SK-N-MC (cell line): ENCODE results near the gene PTPRN2.
A peak's percentile ranks its signal among the peaks of the same experiment; 100 is the strongest.
"Not testable (repeated sequence)": the region's sequence is repeated elsewhere in the genome, so short reads cannot be mapped to it uniquely, and the experiment has no call there.

ENCODE experiments used
- DNase-seq: peaks from one replicate; pipeline ENCODE4 v3.0.0-alpha.2; 2011; ENCODE audit warnings: low read depth, low spot score
- H3K27ac ChIP-seq: fragments of 200-600 bp; sonication (generic); 2 replicates; pipeline ENCODE4 v1.5.1; 2016; ENCODE audit warnings: mixed run types
- H3K36me3 ChIP-seq: fragments of 200-600 bp; sonication (generic); 2 replicates; pipeline ENCODE4 v1.6.1; 2017; ENCODE audit warnings: antibody characterized with exemption, low read length, mixed read lengths; ENCODE audit not compliant: insufficient read depth
- H3K4me3 ChIP-seq: fragments of 200-600 bp; sonication (generic); 2 replicates; pipeline ENCODE4 v1.5.1; 2016
- H3K9ac ChIP-seq: fragments of 200-600 bp; sonication (generic); 2 replicates; pipeline ENCODE4 v1.8.0; 2017; ENCODE audit warnings: mixed run types, mixed read lengths; ENCODE audit not compliant: insufficient read length
- H3K9me3 ChIP-seq: fragments of 200-600 bp; sonication (generic); 2 replicates; pipeline ENCODE4 v1.6.1; 2017; ENCODE audit warnings: low read depth, mild to moderate bottlenecking, antibody characterized with exemption, low read length, moderate library complexity, mixed read lengths
- EZH2 ChIP-seq: fragments of 200-600 bp; sonication (generic); IDR thresholded peaks from one replicate; pipeline ENCODE4 v1.6.1; 2017; ENCODE audit warnings: antibody characterized with exemption
- FOXP2 ChIP-seq: optimal IDR thresholded peaks from 2 replicates; pipeline ENCODE3; 2011; ENCODE audit warnings: mild to moderate bottlenecking, moderate library complexity; ENCODE audit not compliant: insufficient read depth; ENCODE audit errors: extremely low read length, control extremely low read depth
- POLR2AphosphoS5 ChIP-seq: IDR thresholded peaks from 2 replicates; pipeline ENCODE4 v1.6.1; 2012; ENCODE audit warnings: mild to moderate bottlenecking, low read depth, low read length, borderline replicate concordance

The PTPRN2 gene

DNA sequence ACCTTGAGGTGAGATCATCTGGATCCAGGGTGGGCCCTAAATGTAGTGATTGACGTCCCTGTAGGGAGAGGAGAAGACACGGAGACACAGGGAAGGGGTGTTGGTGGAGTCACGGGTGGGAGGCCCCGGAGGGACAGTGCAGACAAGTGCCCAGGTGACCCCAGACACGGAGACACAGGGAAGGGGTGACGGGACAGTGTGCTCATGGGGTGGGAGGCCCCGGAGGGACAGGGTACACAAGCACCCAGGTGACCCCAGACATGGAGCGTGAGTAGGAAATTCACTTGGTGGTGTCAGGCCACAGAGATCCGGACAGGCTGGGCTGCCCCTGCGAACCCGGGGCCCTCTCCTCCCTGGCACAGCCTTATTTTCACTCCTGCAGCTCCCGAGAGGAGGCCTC, 176.9 kb downstream of the PTPRN2 start:
- Histone ChIP-seq H3K36me3 (no peaks in the 10 kb centered on the region), H3K4me3 (no peak overlapping the region), H3K9me3 (no peaks in the 10 kb centered on the region), H3K9ac (no peak overlapping the region), H3K27ac (no peak overlapping the region)
- DNase-seq: no peak
- no peak for TF ChIP-seq POLR2AphosphoS5
- TF ChIP-seq EZH2: no peak
- no peak for TF ChIP-seq FOXP2

DNA sequence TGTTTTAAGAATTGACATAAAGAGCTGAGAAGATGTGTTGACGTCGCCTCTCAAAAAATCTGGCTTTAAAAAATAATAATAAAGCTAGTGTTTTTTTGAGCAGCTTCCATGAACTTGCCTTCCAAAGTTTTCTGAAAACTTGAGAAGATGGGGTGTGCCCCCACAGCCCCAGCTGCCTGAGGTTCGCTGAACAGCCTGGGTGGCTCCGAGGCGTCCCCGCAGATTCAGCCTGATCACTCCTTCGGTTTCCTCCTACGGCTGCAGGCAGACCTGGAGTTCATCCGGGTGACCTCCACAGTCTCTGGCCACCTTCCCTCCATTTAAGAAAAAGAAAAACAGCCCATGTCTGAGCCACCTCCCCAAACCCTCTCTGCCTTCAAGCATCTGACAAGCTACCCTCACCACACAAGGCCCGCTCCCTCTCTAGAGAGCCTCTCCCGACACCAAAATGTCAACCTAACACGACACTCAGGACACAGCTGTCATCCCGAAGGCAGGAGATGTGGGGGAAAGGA, 177.8 kb downstream of the PTPRN2 start:
- TF ChIP-seq POLR2AphosphoS5: no peak
- TF ChIP-seq FOXP2: no peak
- TF ChIP-seq EZH2: no peak
- Histone ChIP-seq H3K36me3 (no peaks in the 10 kb centered on the region), H3K9me3 (no peaks in the 10 kb centered on the region), H3K27ac (no peak overlapping the region), H3K4me3 (no peak overlapping the region), H3K9ac (no peak overlapping the region)
- DNase-seq: no peak

DNA sequence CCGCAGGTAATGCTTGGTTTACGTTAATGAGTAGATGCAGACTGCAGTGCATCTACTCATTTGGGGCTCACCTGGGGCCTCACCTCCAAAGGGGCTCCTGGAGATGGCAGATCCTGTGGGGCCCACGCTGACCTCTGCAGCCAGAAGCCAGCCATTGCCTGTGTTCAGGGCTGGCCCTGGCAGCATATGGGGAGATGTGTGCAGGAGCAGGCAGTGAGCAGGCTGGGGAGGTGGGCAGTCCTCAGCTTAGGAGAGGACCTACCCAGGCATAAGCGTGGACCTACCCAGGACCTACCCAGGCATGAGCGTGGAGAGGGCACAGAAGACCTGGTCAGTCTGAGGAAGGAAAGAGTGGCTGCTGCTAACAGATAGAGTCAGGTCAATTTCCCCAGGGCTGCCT, 178.5 kb downstream of the PTPRN2 start:
- Histone ChIP-seq H3K9me3 (no peaks in the 10 kb centered on the region), H3K36me3 (no peaks in the 10 kb centered on the region), H3K27ac (no peak overlapping the region), H3K9ac (no peak overlapping the region), H3K4me3 (no peak overlapping the region)
- TF ChIP-seq POLR2AphosphoS5 (no peak), FOXP2 (no peak), EZH2 (no peak)
- no peak for DNase-seq

DNA sequence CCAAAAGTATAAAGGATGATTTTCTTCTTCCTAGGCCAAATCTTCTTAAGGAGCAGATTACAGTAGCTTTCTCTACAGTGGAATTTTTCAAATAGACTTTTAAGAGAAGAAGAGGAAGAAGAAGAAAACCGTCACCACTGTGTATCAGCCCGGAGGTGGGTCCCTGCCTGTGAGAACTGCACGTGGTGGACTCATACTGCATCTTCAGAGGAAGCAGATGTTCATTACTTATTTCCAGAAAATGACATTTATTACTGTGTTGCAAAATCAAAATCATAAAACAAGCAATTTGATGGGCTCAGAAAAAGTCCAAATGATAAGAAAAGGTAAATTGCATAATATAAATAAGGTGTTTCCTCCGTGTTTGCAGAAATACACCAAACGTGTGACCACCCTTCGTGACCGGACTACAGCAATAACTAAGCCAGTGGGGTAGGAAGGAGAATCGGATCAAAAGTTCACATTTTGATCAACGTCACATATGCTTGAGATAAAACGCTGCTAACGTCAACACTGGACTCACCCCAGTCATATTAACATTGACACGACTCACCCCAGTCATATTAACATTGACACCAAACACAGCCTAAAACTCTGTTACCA, 179.2 kb downstream of the PTPRN2 start:
- Histone ChIP-seq H3K36me3 (no peaks in the 10 kb centered on the region), H3K9me3 (no peaks in the 10 kb centered on the region), H3K9ac (no peak overlapping the region), H3K4me3 (no peak overlapping the region), H3K27ac (no peak overlapping the region)
- TF ChIP-seq POLR2AphosphoS5 (no peak), FOXP2 (no peak), EZH2 (no peak)
- no peak for DNase-seq

DNA sequence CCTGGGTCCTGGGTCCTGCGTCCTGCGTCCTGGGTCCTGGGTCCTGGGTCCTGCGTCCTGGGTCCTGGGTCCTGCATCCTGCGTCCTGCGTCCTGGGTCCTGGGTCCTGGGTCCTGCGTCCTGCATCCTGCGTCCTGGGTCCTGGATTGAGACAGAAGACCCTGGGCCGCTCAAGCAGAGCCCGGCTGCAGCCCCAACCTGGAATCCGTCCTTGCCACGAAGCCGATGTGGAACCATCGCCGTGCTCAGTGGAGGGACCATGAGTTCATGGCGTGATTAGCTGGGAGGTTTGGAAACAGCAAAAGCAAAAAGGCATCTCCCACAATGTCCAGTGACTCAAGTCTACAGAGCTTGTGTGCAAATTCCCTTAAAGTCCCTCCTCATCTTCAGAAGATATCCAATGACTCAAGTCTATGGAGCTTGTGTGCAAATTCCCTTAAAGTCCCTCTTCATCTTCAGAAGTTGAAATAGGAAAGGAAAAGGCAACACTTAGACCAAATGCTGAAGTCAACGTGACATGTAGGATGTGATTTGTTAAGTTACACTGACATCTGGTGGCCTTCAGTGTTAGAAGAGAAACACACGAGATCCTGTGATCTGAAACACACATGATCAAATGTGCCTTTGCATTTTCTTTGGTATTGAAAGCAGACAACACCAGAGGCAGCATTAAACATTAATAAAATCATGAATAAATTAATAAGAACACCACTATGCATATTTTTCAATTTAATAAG, 179.9 kb downstream of the PTPRN2 start:
- H3K9ac ChIP-seq: no peak overlapping the region
- H3K27ac ChIP-seq: no peak overlapping the region
- DNase-seq: peak; percentile 30
- no peak overlapping the region for H3K4me3 ChIP-seq
- no peaks in the 10 kb centered on the region for H3K36me3 ChIP-seq
- TF ChIP-seq EZH2: no peak
- TF ChIP-seq FOXP2: no peak
- TF ChIP-seq POLR2AphosphoS5: no peak
- H3K9me3 ChIP-seq: no peaks in the 10 kb centered on the region

DNA sequence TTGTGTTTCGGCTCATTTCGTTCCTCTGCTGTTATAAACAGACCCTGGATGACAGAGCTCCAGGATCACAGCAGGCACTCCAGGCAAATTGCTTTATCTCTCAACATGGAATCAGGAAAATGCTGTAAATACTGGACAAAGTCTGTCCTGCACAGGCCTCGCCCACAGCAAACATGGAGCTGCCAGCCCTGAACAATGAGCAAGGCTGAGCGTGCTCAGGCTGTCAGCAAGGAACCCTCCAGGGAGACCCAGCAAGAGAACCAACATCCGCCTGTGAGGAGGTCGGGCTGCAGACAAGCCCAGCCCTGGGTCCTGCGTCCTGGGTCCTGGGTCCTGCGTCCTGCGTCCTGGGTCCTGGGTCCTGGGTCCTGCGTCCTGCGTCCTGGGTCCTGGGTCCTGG, 180.8 kb downstream of the PTPRN2 start:
- Histone ChIP-seq H3K4me3 (no peak overlapping the region), H3K27ac (no peak overlapping the region), H3K36me3 (no peaks in the 10 kb centered on the region), H3K9ac (no peak overlapping the region), H3K9me3 (no peaks in the 10 kb centered on the region)
- TF ChIP-seq EZH2 (no peak), FOXP2 (no peak), POLR2AphosphoS5 (no peak)
- no peak for DNase-seq

DNA sequence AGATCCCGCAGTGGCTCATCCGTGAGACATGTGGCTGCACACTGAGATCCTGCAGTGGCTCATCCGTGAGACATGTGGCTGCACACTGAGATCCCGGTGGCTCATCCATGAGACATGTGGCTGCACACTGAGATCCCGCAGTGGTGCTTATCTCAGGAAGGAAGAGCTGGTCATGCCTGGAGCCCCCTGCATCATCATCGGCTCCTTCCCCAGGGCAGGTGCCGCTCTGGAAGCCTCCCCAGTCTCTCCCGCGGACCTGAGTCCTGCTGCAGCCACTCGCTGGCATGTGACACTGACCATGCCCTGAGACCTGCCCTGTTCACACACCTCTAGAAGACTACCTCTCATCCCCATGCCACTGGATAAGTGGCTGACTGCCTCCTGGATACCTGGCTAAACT, 181.3 kb downstream of the PTPRN2 start:
- TF ChIP-seq EZH2: no peak
- TF ChIP-seq FOXP2: no peak
- TF ChIP-seq POLR2AphosphoS5: no peak
- Histone ChIP-seq H3K36me3 (no peaks in the 10 kb centered on the region), H3K9ac (no peak overlapping the region), H3K4me3 (no peak overlapping the region), H3K9me3 (no peaks in the 10 kb centered on the region), H3K27ac (no peak overlapping the region)
- no peak for DNase-seq

DNA sequence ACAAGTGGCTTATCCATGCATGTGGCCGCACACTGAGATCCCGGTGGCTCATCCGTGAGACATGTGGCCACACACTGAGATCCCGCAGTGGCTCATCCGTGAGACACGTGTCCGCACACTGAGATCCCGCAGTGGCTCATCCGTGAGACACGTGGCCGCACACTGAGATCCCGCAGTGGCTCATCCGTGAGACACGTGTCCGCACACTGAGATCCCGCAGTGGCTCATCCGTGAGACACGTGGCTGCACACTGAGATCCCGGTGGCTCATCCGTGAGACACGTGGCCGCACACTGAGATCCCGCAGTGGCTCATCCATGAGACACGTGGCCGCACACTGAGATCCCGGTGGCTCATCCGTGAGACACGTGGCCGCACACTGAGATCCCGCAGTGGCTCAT, 181.9 kb downstream of the PTPRN2 start:
- not testable (repeated sequence) for H3K4me3 ChIP-seq, H3K27ac ChIP-seq, H3K9ac ChIP-seq, H3K9me3 ChIP-seq, H3K36me3 ChIP-seq, DNase-seq

DNA sequence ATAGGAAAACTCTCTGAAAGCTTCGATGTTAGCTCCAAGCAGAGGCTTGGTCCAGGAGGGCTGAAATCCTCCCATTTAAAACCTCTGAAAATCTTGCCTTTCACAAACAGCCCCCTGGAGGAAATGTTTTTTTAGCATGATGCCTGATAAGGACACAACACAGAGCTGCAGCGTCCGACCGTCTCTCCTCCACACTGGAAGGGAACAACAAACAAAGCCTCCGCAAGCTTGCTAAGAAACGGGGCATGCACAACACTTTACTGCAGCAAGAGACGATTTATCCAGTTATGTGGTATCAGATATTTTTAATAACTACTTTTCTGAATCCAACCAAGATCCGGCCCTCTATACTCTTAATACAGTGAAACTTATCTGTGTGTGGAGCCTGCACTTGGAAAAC, 182.3 kb downstream of the PTPRN2 start:
- Histone ChIP-seq H3K4me3 (no peak overlapping the region), H3K27ac (no peak overlapping the region), H3K9me3 (no peaks in the 10 kb centered on the region), H3K36me3 (no peaks in the 10 kb centered on the region), H3K9ac (no peak overlapping the region)
- no peak for TF ChIP-seq FOXP2
- no peak for TF ChIP-seq EZH2
- TF ChIP-seq POLR2AphosphoS5: no peak
- DNase-seq: no peak
